Measurements from ENCODE around the gene TAOK2.
"Not testable (repeated sequence)": the region's sequence is repeated elsewhere in the genome, so short reads cannot be mapped to it uniquely, and the experiment has no call there.

Gene TAOK2

GRCh38 chr16:29973384-29974246 lies at the start of gene TAOK2:
TSS of gene TAOK2 (plus strand) at chr16:29973868. CDS start at chr16:29977773, 3,905 bp downstream.
- peak; percentile 99 for DNase-seq

GRCh38 chr16:29925105-29925756 lies 48.4 kb upstream of the TAOK2 start:
- no peak for DNase-seq

- peak; percentile 84 for DNase-seq
Observed at GRCh38 chr16:29925781-29926710, 47.6 kb upstream of the TAOK2 start, which contains the start of gene KCTD13. TSS of gene KCTD13 (minus strand) at chr16:29926226. CDS start at chr16:29926033, 193 bp downstream.

GRCh38 chr16:29926711-29927052 lies 47.0 kb upstream of the TAOK2 start:
- DNase-seq, result no peak

GRCh38 chr16:29927070-29927905 lies 46.4 kb upstream of the TAOK2 start:
- DNase-seq, result no peak

- DNase-seq, result not testable (repeated sequence)
Observed at GRCh38 chr16:29931750-29932149, 41.9 kb upstream of the TAOK2 start.

GRCh38 chr16:29940656-29941055 lies 33.0 kb upstream of the TAOK2 start:
- DNase-seq, result no peak

GRCh38 chr16:29943846-29944799 lies 29.5 kb upstream of the TAOK2 start:
- DNase-seq, result peak; percentile 86

GRCh38 chr16:29947897-29948296 lies 25.8 kb upstream of the TAOK2 start:
- DNase-seq, result no peak

GRCh38 chr16:29950806-29951461 lies 22.7 kb upstream of the TAOK2 start:
- DNase-seq, result no peak

- DNase-seq, result no peak
Observed at GRCh38 chr16:29951625-29952365, 21.9 kb upstream of the TAOK2 start.

- no peak for DNase-seq
Observed at GRCh38 chr16:29958756-29959155, 14.9 kb upstream of the TAOK2 start.

GRCh38 chr16:29959293-29959692 lies 14.4 kb upstream of the TAOK2 start:
- no peak for DNase-seq

GRCh38 chr16:29959821-29960220 lies 13.8 kb upstream of the TAOK2 start:
- not testable (repeated sequence) for DNase-seq

GRCh38 chr16:29961127-29961478 lies 12.6 kb upstream of the TAOK2 start:
- no peak for DNase-seq

- peak; percentile 91 for DNase-seq
Observed at GRCh38 chr16:29961479-29962343, 12.0 kb upstream of the TAOK2 start, which contains the start of gene TMEM219. TSS of gene TMEM219 (plus strand) at chr16:29962079. CDS start at chr16:29963144, 1,065 bp downstream.

- DNase-seq, result no peak
Observed at GRCh38 chr16:29962344-29962994, 11.2 kb upstream of the TAOK2 start.
